IMR-90 (cell line): Measurements from ENCODE around the gene TMED8.

Experiments
- BHLHE40 ChIP-seq: fragments of 150-350 bp; IDR thresholded peaks from 2 replicates; pipeline ENCODE4 v1.6.1; 2016; ENCODE audit warnings: mild to moderate bottlenecking, low read depth, low read length
- FOS ChIP-seq: fragments of 150-350 bp; IDR thresholded peaks from 2 replicates; pipeline ENCODE4 v1.6.1; 2016; ENCODE audit warnings: low read depth, low read length

GRCh38 chr14:77322250-77322902, 54.5 kb downstream of the TMED8 start:
- TF ChIP-seq FOS (no peak), BHLHE40 (no peak)
